ENCODE data around the gene AGRN.

Gene AGRN

GRCh38 chr1:1035291-1035943, 15.5 kb downstream of the AGRN start:
- no peak for DNase-seq (ENCODE audit: low read depth in 1 of 2, low spot score in 1 of 2)

- no peak for DNase-seq (ENCODE audit: low read depth in 1 of 2, low spot score in 1 of 2)
Observed at GRCh38 chr1:1037366-1038327, 17.7 kb downstream of the AGRN start.

- no peak for DNase-seq (ENCODE audit: low read depth in 1 of 2, low spot score in 1 of 2)
Observed at GRCh38 chr1:1038694-1039093, 18.8 kb downstream of the AGRN start.

- DNase-seq (ENCODE audit: low read depth in 1 of 2, low spot score in 1 of 2), result no peak
Observed at GRCh38 chr1:1039145-1039910, 19.4 kb downstream of the AGRN start.

GRCh38 chr1:1040004-1040991, 20.4 kb downstream of the AGRN start:
- peak; percentile 52 to 62 for DNase-seq (ENCODE audit: low read depth in 1 of 2, low spot score in 1 of 2)

GRCh38 chr1:1041092-1041523, 21.2 kb downstream of the AGRN start:
- DNase-seq (ENCODE audit: low read depth in 1 of 2, low spot score in 1 of 2), result no peak

- no peak for DNase-seq (ENCODE audit: low read depth in 1 of 2, low spot score in 1 of 2)
Observed at GRCh38 chr1:1041873-1042272, 22.0 kb downstream of the AGRN start.

GRCh38 chr1:1042835-1043234, 22.9 kb downstream of the AGRN start:
- DNase-seq (ENCODE audit: low read depth in 1 of 2, low spot score in 1 of 2), result no peak

- no peak for DNase-seq (ENCODE audit: low read depth in 1 of 2, low spot score in 1 of 2)
Observed at GRCh38 chr1:1043411-1043810, 23.5 kb downstream of the AGRN start.

- no peak for DNase-seq (ENCODE audit: low read depth in 1 of 2, low spot score in 1 of 2)
Observed at GRCh38 chr1:1043921-1044320, 24.0 kb downstream of the AGRN start.

GRCh38 chr1:1044455-1045078, 24.6 kb downstream of the AGRN start:
- DNase-seq (ENCODE audit: low read depth in 1 of 2, low spot score in 1 of 2), result no peak

GRCh38 chr1:1045129-1045528, 25.2 kb downstream of the AGRN start:
- no peak for DNase-seq (ENCODE audit: low read depth in 1 of 2, low spot score in 1 of 2)

GRCh38 chr1:1046243-1046642, 26.3 kb downstream of the AGRN start:
- no peak for DNase-seq (ENCODE audit: low read depth in 1 of 2, low spot score in 1 of 2)

GRCh38 chr1:1046767-1047166, 26.8 kb downstream of the AGRN start:
- no peak for DNase-seq (ENCODE audit: low read depth in 1 of 2, low spot score in 1 of 2)

GRCh38 chr1:1047407-1047806, 27.5 kb downstream of the AGRN start:
- DNase-seq (ENCODE audit: low read depth in 1 of 2, low spot score in 1 of 2), result no peak

- no peak for DNase-seq (ENCODE audit: low read depth in 1 of 2, low spot score in 1 of 2)
Observed at GRCh38 chr1:1047963-1048362, 28.0 kb downstream of the AGRN start.

- DNase-seq (ENCODE audit: low read depth in 1 of 2, low spot score in 1 of 2), result no peak
Observed at GRCh38 chr1:1048765-1049164, 28.8 kb downstream of the AGRN start.

GRCh38 chr1:1049318-1050165, 29.6 kb downstream of the AGRN start:
- DNase-seq (ENCODE audit: low read depth in 1 of 2, low spot score in 1 of 2), result no peak

GRCh38 chr1:1050577-1051052, 30.7 kb downstream of the AGRN start:
- no peak for DNase-seq (ENCODE audit: low read depth in 1 of 2, low spot score in 1 of 2)

All from activated CD4-positive, alpha-beta T cell treated with anti-CD3 and anti-CD28 coated beads, Interleukin-2, amount 50 U/mL, for 24 hours (primary cell).